ENCODE results near the gene IL24.
A peak's percentile ranks its signal among the peaks of the same experiment; 100 is the strongest.

The IL24 gene

GRCh38 chr1:206901944-206902343 is 4.7 kb downstream of the IL24 start:
- Histone ChIP-seq H3K4me1 (ENCODE audit: insufficient read depth, poor library complexity, severe bottlenecking) (peaks cover 32% of the 10 kb centered on the region), H3K36me3 (ENCODE audit: low read depth) (no peaks in the 10 kb centered on the region), H3K27ac (ENCODE audit: poor library complexity, severe bottlenecking) (no peak overlapping the region), H3K4me3 (ENCODE audit: severe bottlenecking) (no peak overlapping the region), H3K27me3 (ENCODE audit: insufficient read depth, poor library complexity, severe bottlenecking) (no peaks in the 10 kb centered on the region), H3K9me3 (ENCODE audit: severe bottlenecking) (no peaks in the 10 kb centered on the region)
- DNase-seq (ENCODE audit: low spot score) (no peak), ATAC-seq (ENCODE audit: low read depth) (no peak)
- TF ChIP-seq CTCF (IDR thresholded peaks at IDR 0.05; ENCODE audit: poor library complexity, severe bottlenecking): no peak

GRCh38 chr1:206902702-206903101 is 5.5 kb downstream of the IL24 start:
- H3K27ac ChIP-seq (ENCODE audit: poor library complexity, severe bottlenecking): no peak overlapping the region
- no peaks in the 10 kb centered on the region for H3K27me3 ChIP-seq (ENCODE audit: insufficient read depth, poor library complexity, severe bottlenecking)
- ATAC-seq (ENCODE audit: low read depth): no peak
- H3K4me3 ChIP-seq (ENCODE audit: severe bottlenecking): no peak overlapping the region
- no peaks in the 10 kb centered on the region for H3K9me3 ChIP-seq (ENCODE audit: severe bottlenecking)
- no peak for DNase-seq (ENCODE audit: low spot score)
- H3K4me1 ChIP-seq (ENCODE audit: insufficient read depth, poor library complexity, severe bottlenecking): peaks cover 24% of the 10 kb centered on the region
- TF ChIP-seq CTCF (IDR thresholded peaks at IDR 0.05; ENCODE audit: poor library complexity, severe bottlenecking): no peak
- H3K36me3 ChIP-seq (ENCODE audit: low read depth): no peaks in the 10 kb centered on the region

GRCh38 chr1:206903687-206904086 is 6.4 kb downstream of the IL24 start:
- Histone ChIP-seq H3K4me3 (ENCODE audit: severe bottlenecking) (no peak overlapping the region), H3K9me3 (ENCODE audit: severe bottlenecking) (no peaks in the 10 kb centered on the region), H3K27me3 (ENCODE audit: insufficient read depth, poor library complexity, severe bottlenecking) (no peaks in the 10 kb centered on the region), H3K27ac (ENCODE audit: poor library complexity, severe bottlenecking) (peak overlapping the region; percentile 74), H3K36me3 (ENCODE audit: low read depth) (no peaks in the 10 kb centered on the region), H3K4me1 (ENCODE audit: insufficient read depth, poor library complexity, severe bottlenecking) (peaks cover 21% of the 10 kb centered on the region)
- no peak for ATAC-seq (ENCODE audit: low read depth)
- no peak for TF ChIP-seq CTCF (IDR thresholded peaks at IDR 0.05; ENCODE audit: poor library complexity, severe bottlenecking)
- no peak for DNase-seq (ENCODE audit: low spot score)

GRCh38 chr1:206904423-206905142 is 7.3 kb downstream of the IL24 start:
- peaks cover 20% of the 10 kb centered on the region for H3K4me1 ChIP-seq (ENCODE audit: insufficient read depth, poor library complexity, severe bottlenecking)
- no peaks in the 10 kb centered on the region for H3K36me3 ChIP-seq (ENCODE audit: low read depth)
- peak overlapping the region; percentile 74 for H3K27ac ChIP-seq (ENCODE audit: poor library complexity, severe bottlenecking)
- TF ChIP-seq CTCF (IDR thresholded peaks at IDR 0.05; ENCODE audit: poor library complexity, severe bottlenecking): no peak
- H3K27me3 ChIP-seq (ENCODE audit: insufficient read depth, poor library complexity, severe bottlenecking): no peaks in the 10 kb centered on the region
- H3K9me3 ChIP-seq (ENCODE audit: severe bottlenecking): no peaks in the 10 kb centered on the region
- ATAC-seq (ENCODE audit: low read depth) (no peak), DNase-seq (ENCODE audit: low spot score) (no peak)
- H3K4me3 ChIP-seq (ENCODE audit: severe bottlenecking): no peak overlapping the region
